Esophagus muscularis mucosa (tissue), 3 donors: ENCODE measurements around the gene NDUFA13.

ENCODE experiments used
- CTCF ChIP-seq, 3 experiments: fragments of 200-600 bp in 2 of 3; fragments of 450-650 bp in 1 of 3; sonication (generic) in 2 of 3; IDR thresholded peaks; one replicate each; pipeline ENCODE4 v1.5.1; 2017 to 2019; ENCODE audit warnings: antibody characterized with exemption in 3 of 3, mild to moderate bottlenecking in 2 of 3, moderate library complexity in 1 of 3
- EP300 ChIP-seq: sonication (generic); formaldehyde crosslinking; IDR thresholded peaks from one replicate; pipeline ENCODE4 v1.6.1; 2017; ENCODE audit warnings: antibody characterized with exemption

- TF ChIP-seq CTCF (IDR thresholded peaks at IDR 0.05) (no peak), EP300 (no peak)
Measured at GRCh38 chr19:19486343-19487076, 29.5 kb upstream of the NDUFA13 start.
